T1000 (cell line): ENCODE data around the gene TIMELESS.
"Not testable (repeated sequence)": the region's sequence is repeated elsewhere in the genome, so short reads cannot be mapped to it uniquely, and the experiment has no call there.

Experiments
- DNase-seq: peaks from one replicate; lab custom pipeline; 2025; ENCODE audit warnings: mixed read lengths; lab: John Stamatoyannopoulos, UW

TIMELESS gene

DNA sequence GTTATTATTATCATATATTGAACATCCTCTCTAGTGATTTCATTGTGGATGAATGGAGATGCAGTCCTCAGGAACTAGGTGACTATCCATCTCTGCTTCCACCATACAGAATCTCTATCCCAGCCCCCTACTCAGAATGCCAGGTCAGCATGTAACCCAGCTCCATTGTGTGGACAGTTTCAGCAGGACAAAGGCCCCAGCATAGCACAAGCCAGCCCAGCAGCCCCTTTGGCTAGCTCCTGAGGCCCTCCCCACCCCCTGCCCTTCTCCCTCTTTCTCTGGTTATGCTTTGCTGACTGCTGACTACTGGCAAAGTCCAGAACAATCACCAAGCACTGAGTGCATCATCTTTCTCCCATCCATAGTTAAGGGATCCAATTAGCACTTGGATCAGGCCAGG is 13.3 kb upstream of the TIMELESS start:
- DNase-seq: no peak

DNA sequence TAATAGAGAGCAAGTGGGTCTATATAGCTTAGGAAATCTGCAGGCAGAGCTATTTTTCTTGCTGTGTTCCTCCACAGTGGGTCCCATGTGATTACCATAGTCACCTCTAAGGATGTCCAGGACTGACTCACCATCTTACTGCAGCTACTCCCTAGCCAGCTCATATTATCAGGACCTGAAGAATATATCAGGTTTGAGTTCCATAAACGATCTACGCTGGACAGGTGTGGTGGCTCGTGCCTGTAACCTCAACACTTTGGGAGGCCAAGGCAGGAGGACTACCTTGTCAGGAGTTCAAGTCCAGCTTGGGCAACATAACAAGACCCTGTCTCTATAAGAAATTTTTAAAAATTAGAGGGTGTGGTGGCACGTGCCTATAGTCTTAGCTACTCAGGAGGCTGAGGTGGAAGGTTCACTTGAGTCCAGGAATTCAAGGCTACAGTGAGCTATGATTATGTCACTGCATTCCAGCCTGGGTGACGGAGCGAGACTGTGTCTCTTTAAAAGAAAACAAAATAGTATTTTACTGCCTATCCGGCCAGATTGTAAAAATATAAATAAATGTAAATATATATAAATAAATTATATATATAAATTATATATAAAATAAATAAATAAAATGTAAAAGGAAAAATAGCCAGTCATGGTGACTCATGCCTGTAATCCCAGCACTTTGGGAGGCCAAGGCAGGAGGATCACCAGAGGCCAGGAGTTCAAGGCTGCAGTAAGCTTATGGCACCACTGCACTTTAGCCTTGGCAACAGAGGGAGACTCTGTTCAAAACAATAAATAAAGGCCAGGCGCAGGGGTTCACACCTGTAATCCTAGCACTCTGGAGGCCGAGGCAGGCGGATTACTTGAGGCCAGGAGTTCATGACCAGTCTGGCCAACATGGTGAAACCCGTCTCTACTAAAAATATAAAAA is 12.3 kb upstream of the TIMELESS start:
- DNase-seq: no peak

DNA sequence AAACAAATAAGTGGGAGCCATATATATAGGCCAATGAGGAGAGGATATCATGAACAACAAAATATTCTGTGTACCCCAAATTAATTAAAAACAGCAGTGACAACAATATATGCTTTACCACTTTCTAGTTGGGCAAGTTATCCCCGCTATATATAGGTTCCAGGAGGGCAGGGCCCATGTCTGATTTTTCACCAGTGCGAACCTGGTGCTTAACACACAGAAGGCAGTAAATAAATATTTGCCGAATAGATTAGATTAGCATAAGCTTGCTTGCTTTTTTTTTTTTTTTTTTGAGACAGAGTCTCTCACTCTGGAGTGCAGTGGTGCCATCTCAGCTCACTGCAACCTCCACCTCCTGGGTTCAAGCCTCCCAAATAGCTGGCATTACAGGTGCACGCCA is 8.6 kb upstream of the TIMELESS start:
- no peak for DNase-seq

DNA sequence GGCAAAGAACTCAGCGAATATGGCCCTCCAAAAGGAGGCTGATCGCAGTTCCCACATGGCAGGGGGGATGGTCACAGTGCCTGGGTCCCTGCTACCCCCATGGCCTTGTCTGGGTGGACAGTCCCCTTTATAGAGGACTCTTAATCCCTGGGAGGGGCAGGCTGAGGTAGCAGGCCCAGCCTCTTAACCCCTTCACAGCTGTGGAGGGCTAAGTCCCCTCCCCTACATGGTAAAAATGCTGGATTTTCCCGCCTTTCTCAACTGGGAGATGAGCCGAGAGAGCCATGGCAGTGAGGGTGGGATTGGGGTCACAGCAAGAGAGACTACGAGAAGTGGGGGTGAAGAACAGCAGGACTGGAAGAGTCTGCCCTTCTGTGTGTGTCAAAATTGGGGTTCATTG is 5.3 kb upstream of the TIMELESS start, which contains the start of gene MIP:
Gene MIP, minus strand, starts transcription at position 101 of the 400 bp plus-strand sequence. Its CDS starts 44 bp downstream, at position 57.
- DNase-seq: no peak

DNA sequence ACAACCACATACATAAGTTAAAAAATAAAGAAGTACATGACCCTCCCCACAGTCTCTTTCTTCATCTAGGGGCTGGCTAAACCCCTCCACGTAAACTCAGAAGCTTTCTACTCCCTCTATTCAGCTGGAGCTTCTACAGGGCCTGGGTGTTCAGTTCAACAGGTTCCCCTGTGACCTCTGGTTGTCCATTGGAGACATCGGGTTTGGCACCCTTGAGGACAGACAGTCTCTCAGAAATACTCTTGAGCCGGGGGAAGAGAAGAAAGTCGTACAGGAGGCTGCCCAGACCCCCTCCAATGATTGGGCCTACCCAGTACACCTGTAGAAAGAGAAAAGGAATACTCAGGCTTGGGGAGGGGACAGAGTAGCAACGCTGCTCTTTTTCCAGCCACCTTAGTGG is 1.9 kb upstream of the TIMELESS start:
- DNase-seq: no peak

DNA sequence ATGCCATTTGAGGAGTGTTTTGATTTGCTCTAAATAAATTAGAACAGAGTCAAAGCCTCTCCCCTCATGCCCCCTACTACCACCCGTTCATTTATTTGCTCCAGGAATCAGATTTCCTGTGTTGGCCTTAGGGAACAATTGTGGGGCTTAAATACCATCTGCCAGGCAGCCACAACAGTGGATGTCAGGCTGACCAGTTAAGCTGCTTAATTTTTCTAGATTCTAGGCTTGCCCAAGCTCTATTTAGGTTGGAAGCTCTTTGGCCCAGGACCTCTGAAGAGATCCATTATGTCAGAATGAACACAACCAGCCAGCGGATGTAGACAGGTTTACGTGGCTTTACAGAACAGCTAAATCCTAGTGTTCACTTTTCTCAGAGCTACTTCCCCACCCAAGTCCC is 1.0 kb upstream of the TIMELESS start:
- DNase-seq: no peak

DNA sequence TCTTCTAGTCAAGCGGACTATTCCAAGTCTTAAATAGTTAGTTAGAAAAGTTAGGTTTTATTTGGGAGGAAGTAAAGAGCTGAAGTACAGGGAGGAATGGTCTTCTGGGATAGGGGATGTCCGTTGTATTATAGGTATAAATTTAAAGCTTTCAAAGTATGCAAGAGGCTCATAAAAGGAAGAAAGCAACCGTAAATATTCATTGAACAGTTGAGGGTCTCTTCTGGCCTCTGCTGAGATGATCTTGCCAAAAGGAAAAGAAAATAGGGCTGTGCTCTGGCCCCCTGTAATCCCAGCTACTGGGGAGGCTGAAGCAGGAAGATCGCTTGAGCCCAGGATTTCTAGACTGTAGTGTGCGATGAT is 377 bp upstream of the TIMELESS start:
- no peak for DNase-seq

DNA sequence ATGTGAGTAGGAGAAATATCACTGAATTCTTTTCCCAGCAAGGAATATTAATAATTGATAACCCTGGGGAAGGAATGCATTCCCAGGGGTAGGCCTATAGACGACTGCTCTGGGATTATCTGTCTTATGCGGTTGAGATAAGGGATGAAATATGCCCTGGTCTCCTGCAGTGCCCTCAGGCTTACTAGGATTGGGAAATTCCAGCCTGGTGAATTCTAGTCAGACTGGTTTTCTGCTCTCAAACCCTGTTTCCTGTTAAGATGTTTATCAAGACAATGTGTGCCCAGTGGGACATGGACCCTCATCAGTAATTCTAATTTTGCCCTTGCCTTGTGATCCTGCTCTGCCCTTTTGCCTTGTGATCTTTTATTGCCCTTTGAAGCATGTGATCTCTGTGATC is 6.0 kb downstream of the TIMELESS start:
- not testable (repeated sequence) for DNase-seq

DNA sequence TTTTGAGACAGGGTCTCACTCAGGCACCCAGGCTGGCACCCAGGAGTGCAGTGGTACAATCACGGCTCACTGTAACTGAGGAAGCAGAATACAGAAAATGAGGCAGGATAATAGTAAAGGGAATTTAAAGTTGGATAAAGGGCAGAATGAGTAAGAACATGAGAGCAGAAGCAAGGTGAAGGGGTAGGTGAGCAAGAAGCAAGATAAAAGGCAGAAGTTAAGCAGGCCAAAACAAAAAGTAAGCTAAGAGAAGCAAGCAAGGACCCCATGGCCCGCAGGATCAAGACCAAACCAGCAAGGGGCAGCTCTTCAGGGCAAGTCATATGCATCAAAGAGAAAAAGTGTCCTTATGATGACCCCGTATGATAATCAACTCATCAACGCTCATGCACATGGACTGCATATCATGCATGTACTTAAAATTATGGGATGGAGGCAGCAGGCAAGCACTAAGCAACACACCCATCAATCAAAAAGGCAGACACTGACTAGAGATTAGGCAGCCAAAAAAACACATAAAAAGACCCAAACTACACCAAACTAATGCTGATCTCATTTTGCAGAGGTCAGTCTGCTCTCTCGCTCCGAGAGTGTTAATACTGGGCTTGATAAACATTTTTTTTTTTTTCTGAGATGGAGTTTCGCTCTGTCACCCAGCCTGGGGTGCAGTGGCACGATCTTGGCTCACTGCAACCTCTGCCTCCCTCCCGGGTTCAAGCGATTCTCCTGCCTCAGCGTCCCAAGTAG is 11.6 kb downstream of the TIMELESS start:
- DNase-seq: no peak

DNA sequence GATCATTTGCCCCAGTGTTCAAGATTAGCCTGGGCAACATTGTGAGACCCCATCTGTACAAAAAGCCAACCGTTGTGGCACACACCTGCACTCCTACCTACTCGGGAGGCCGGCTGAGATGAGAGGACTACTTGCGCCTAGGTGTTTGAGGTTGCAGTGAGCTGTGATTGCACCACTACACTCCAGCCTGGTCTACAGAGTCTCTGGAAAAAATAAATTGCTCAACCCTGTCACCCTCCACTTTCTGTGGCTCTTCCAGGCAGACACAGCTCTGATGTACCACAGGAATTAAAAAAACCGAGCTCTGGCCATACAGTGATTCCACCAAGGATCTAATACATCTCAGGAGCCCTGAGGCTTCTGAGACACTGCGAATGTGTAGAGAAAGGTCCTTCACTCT is 14.4 kb downstream of the TIMELESS start:
- DNase-seq: no peak

DNA sequence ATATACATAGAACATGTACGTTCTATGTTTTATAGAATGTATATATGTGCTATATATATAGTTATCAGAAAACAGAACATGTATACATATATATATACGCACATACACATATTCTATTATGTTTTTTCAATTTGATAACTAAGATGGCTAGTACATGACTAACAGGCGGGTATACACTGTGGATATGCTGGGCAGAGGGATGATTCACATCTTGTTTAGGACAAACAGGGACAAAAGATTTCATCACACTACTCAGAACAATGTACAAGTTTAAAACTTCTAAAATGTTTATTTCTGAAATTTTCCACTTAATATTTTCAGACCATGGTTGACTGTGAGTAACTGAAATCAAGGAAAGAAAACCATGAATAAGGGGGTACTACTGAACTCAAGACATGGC is 17.4 kb downstream of the TIMELESS start:
- DNase-seq: no peak

DNA sequence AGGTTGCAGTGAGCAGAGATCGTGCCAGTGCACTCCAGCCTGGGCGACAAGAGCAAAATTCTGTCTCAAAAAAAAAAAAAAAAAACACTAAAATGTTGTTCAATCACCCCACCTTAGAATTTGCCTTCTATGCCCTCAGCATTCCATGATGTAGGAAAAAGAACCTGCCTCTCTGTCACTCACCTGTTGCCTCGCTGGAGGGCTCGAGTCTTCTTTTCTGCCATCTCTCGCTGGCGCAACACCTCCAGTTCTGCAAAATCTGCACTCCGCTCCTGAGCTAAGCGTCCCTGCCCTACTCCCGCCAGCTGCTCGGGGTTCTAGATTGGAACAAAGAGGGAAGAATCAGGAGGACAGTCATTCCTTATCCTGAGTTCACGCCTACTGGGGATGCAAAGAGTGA is 17.9 kb downstream of the TIMELESS start:
- DNase-seq: no peak

DNA sequence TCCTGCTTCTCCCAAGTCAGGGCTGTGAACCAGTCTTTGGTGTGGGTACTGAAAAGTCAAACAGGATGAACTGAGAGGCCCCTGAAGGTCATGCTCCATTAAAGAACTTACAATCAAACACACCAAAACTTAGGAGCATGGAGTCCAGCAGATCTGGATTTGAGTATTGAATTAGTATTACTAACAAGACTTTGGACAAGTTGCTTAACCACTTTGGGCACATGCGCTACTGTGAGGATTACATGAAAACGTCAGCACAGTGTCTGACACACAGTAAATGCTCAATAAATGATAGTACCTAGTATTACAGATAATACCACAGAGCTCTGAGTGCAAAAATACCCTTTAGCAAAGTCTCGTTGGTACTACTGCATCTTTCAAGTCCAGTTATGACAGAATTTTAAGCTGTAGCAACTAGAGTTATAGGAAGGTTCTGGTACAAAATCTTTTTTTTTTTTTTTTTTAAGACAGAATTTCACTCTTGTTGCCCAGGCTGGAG is 23.2 kb downstream of the TIMELESS start:
- DNase-seq: no peak

DNA sequence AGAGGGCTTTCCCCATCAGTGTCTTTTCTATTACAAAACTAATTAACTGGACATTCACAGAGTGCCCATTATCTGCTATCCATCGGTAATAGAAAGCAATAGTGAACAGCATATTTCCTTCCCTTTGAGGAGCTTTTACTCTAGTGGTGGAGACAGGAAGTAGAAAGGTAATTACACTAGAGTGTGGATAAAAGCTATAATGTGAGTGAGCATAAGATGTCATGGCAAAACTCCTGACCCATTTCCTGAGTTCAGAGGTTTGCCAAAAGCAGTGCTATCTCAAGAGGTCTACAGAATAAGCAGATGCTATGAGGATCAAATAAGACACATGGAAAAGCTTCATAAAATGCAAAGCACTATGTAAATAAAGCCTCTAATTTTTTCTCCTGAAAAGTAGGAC is 24.0 kb downstream of the TIMELESS start:
- no peak for DNase-seq

DNA sequence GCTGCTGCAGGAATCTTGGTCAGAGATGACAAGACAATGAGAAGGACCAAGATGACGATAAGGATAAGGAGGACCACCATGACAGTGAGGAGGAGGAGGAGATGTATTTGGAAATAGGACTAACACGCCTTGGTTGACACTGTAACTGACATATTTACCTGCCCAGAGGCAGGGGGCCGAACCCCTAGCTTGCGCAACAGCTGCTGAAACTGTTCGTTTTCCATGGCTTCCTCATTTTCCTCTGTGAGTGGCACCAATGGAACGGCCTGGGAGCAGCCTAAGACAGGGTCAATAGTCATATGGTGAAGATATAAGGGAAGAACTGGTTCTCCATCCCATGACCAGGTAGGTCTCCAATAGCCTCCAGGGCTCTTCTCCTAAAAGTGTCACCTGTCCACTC is 28.8 kb downstream of the TIMELESS start:
- DNase-seq: no peak

DNA sequence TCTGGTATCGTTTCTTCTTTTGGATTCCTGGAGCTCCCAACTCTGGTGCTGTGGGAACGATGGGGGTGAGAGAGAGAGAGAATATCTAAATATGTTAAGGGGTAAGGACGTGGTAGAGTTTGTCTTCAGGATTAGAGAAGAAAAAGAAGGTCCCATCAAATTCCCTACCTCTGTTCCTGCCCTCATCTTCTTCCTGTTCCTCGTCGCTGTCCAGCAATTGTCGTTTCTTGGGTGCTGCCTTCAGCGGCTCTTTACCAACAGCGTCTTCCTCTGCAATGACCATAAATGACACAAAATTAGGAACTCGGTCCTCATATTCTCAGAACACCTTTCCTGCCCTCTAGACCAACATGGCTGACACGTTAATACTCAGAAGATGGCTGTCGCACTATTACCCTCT is 31.5 kb downstream of the TIMELESS start:
- DNase-seq: no peak

DNA sequence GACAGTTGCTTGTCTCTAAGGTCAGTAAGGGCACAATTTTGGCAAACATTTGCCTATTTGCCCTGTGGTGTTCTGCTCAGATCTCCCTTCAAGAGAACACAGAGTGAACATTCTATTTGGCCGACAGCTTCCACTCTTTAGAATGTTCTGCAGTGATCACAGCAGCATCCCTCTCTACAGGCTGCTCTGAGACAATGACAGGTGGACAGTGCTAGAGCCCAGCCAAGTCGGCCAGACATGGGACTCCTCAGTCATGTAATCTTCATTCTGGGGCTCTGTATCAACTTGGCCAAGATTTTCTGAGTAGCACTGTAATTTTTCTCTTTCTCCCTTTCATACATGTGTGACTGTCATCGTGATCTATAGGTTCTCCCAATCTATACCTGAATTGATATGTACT is 34.8 kb downstream of the TIMELESS start:
- DNase-seq: no peak

DNA sequence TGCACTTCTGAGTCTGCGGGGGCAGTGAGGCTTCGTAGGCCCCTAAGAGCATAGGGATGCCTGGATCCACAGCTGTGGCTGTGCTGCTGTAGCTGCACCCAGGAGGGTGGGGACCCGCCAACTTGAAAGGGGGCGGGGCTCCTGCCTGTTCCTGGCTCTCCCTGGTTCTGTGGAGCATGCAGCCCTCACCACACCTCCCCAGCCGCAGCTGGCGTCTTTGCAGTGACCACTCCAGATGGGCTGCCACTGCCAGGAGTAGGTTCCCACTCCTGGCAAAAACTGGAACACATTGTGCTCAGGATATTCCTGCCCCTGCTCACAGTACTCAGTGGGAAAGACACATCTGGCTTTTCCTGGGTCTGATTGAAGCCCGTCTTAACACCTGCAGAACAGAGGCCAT is 35.8 kb downstream of the TIMELESS start:
- DNase-seq: no peak

DNA sequence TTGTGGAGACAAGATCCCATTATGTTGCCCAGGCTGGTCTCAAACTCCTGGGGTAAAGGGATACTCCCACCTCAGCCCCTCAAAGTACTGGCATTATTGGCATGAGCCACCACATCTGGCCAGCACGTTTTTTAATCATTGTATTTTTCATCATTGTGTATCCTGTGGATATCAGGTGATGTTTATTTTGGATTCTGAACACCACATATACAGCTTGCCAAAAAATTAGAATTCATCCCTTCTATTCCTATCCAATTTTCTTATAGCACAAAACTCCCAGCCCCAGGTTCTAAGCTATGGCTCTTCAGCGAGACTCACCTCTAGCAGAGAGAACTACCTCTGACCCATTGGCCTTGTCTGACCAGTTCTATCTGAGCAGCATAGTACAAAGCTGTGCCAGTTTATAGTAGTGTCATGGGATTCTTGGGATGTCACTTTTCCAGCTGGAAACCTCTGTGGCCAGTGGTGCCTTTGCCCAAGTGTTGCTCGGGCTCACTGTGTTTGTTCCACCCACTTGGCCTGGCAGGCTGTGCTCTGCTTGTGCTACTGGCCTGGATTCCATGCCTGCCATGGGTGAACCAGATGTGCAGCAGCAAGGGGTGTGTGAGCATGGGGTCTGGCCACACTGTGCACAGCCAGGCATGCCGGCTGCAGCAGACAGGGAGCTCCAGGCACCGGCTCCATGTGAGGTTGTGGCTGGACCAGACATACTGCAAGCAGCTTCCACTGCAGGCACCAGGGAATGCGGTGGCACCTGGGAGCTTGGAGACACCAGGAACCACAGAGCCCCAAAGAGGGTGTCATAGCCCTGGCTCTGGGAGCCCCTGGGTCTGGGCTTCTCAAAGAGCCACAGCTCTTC is 37.2 kb downstream of the TIMELESS start:
- no peak for DNase-seq

DNA sequence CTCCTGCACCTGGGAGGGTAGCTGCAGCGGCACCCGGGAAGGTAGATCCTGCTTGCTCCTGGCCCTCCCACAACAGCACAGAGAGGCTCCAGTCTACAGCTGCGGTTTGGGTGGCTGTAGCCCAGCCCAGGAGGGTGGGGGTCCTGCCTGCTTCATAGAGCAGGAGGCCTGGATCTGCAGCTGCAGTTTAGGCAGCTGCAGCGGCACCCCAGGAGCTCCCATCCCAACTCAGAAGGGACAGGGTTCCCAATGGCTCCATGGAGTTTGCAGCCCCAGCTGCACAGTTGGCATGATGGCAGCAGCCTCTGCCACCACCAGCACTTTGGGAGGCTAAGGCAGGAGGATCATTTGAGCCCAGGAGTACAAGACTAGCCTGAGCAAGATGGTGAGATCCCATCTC is 38.5 kb downstream of the TIMELESS start:
- DNase-seq: no peak

DNA sequence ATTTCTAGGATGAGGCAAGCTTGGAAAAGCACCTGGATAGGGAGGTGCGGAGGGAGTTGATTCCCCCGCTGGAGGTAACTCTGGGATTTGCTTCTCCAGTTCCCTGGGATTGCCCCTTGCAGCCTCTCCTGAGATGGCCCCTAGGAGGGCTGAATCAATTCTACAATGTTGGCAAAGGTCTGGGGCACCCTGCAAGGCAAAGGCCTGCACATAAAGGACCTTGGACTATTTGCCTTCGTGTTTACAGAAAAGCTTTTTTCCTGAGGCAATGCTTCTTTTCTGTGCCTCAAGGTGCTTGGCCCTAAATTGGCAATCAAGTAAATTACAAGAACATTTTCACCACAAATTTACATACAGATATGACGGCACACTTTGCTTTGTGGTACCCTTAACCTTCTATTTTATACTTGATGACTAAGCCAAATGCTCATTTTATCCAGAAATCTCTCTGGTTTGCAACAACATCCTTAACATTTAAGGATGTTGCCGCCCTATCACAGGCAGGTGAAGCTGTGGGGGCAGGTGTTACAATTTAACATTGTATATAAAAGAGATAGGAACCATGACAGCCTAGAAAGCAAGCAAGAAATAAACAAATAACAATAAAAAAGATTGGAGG is 40.3 kb downstream of the TIMELESS start:
- DNase-seq: no peak

DNA sequence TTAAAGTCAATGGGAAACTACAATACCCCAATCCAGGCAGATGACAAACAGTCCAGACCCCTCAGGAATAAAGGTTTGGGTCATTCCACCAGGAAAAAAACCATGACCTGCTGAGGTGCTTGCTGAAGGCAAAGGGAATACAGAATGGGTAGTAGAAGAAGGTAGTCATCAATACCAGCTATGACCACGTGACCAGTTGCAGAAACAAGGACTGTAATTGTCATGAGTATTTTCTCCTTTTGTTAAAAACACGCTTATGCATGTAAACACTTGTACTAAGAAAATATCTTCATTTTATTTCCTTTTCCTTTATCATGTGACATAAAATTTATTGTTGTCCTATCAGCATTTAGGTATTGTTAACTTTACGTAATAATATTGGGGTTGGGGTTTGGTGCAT is 45.0 kb downstream of the TIMELESS start:
- not testable (repeated sequence) for DNase-seq
